Keratinocyte (primary cell): ENCODE data around the gene PRDM10. TPM values are rescaled to one million over a fixed set of nuclear protein-coding genes. Genes with fewer than 3 reads are reported as not detected.
"Not testable (repeated sequence)": the region's sequence is repeated elsewhere in the genome, so short reads cannot be mapped to it uniquely, and the experiment has no call there.

Experiments used
- DNase-seq: peaks from one replicate; pipeline ENCODE4 v3.0.0-alpha.2; 2011; ENCODE audit warnings: low read depth, missing footprints, low spot score
- FAIRE-seq: peaks from 2 replicates; lab custom pipeline; 2011; peaks lifted over from hg19 to GRCh38; lab: Jason Lieb, UNC
- H2AFZ ChIP-seq: 2 replicates; pipeline ENCODE4 v1.6.0; 2012; ENCODE audit warnings: low read length, control low read depth, inconsistent platforms; ENCODE audit not compliant: control insufficient read depth
- H3K27ac ChIP-seq: 2 replicates; pipeline ENCODE4 v1.5.1; 2011; ENCODE audit warnings: low read length; ENCODE audit not compliant: control insufficient read depth, insufficient read depth
- H3K27me3 ChIP-seq: 3 replicates; pipeline ENCODE4 v1.6.0; 2011; ENCODE audit warnings: low read length; ENCODE audit not compliant: control insufficient read depth, insufficient read depth; ENCODE audit errors: extremely low read depth
- H3K36me3 ChIP-seq, 2 experiments: 2 replicates in 1 of 2; 3 replicates in 1 of 2; pipeline ENCODE4 v1.5.1; 2011; ENCODE audit warnings: low read length in 2 of 2, mild to moderate bottlenecking in 1 of 2; ENCODE audit not compliant: control insufficient read depth in 2 of 2, insufficient read depth in 2 of 2; ENCODE audit errors: extremely low read depth in 1 of 2
- H3K4me1 ChIP-seq: 3 replicates; pipeline ENCODE4 v1.5.1; 2011; ENCODE audit warnings: low read length; ENCODE audit not compliant: control insufficient read depth, insufficient read depth; ENCODE audit errors: extremely low read depth
- H3K4me2 ChIP-seq: 3 replicates; pipeline ENCODE4 v1.6.0; 2011; ENCODE audit warnings: low read depth, low read length; ENCODE audit not compliant: control insufficient read depth, insufficient read depth; ENCODE audit errors: extremely low read depth
- H3K4me3 ChIP-seq, 3 experiments: fragments of 200-600 bp in 1 of 3; sonication (generic) in 1 of 3; 2 replicates in 2 of 3; 3 replicates in 1 of 3; pipeline ENCODE4 v1.5.1; 2011 to 2016; ENCODE audit warnings: low read length in 3 of 3, mild to moderate bottlenecking in 3 of 3, control low read depth in 2 of 3, inconsistent platforms in 1 of 3, low read depth in 1 of 3, mixed read lengths in 1 of 3, mixed run types in 1 of 3, moderate library complexity in 1 of 3; ENCODE audit not compliant: control insufficient read depth in 2 of 3, insufficient read depth in 2 of 3; ENCODE audit errors: extremely low read depth in 1 of 3
- H3K79me2 ChIP-seq: 2 replicates; pipeline ENCODE4 v1.6.0; 2012; ENCODE audit warnings: low read length; ENCODE audit not compliant: control insufficient read depth, insufficient read depth
- H3K9ac ChIP-seq: 3 replicates; pipeline ENCODE4 v1.6.0; 2011; ENCODE audit warnings: low read length; ENCODE audit not compliant: control insufficient read depth, insufficient read depth; ENCODE audit errors: extremely low read depth
- H3K9me1 ChIP-seq: 3 replicates; pipeline ENCODE4 v1.6.0; 2011; ENCODE audit warnings: low read length; ENCODE audit not compliant: control insufficient read depth, insufficient read depth; ENCODE audit errors: extremely low read depth
- H3K9me3 ChIP-seq: 2 replicates; pipeline ENCODE4 v1.5.1; 2012; ENCODE audit warnings: low read depth, low read length; ENCODE audit not compliant: control insufficient read depth
- H4K20me1 ChIP-seq: 3 replicates; pipeline ENCODE4 v1.6.0; 2011; ENCODE audit warnings: low read length; ENCODE audit not compliant: control insufficient read depth, insufficient read depth; ENCODE audit errors: extremely low read depth
- EZH2 ChIP-seq: IDR thresholded peaks from one replicate; pipeline ENCODE4 v1.6.1; 2012; ENCODE audit warnings: inconsistent platforms, mild to moderate bottlenecking, low read length, moderate library complexity
- dilution Hi-C: fragments of 300-500 bp; cut with MboI; formaldehyde crosslinking; loops from one replicate; pipeline ENCODE4 v1.7.0; 2020; ENCODE audit warnings: low sequenced_read_pairs; ENCODE audit not compliant: extremely low pct_ligation_motif_present
- polyA plus RNA-seq, 5 experiments: library from polyadenylated mRNA; depleted of rRNA in 3 of 5; stranded (reverse) in 3 of 5; stranded (forward) in 1 of 5; unstranded in 1 of 5; fragments of >200 nt; gene quantifications; 1 replicate in 1 of 5; 2 replicates in 3 of 5; 3 replicates in 1 of 5; pipeline versions ENCODE4 v1.2.1 to v1.2.3, GENCODE V29; 2011 to 2012; ENCODE audit warnings: missing spikeins in 2 of 5, low read depth in 1 of 5, low replicate concordance in 1 of 5
- TF ChIP-seq, protein P1 (sequence below), 3 experiments: IDR thresholded peaks in 1 of 3; conservative IDR thresholded peaks in 1 of 3; optimal IDR thresholded peaks in 1 of 3; 2 replicates in 2 of 3; 3 replicates in 1 of 3; pipeline versions ENCODE3 to v1.5.1; 2011; ENCODE audit warnings: low read length in 3 of 3, mild to moderate bottlenecking in 3 of 3, moderate library complexity in 2 of 3, control low read depth in 1 of 3, inconsistent platforms in 1 of 3; ENCODE audit not compliant: insufficient read depth in 2 of 3; ENCODE audit errors: extremely low read depth in 1 of 3

The PRDM10 gene
- polyA plus RNA-seq, 1 donor (not counting 4 experiments of a cell fraction or from before 2014, with no cell fraction given), result 4.7 TPM

- Histone ChIP-seq H3K4me3 (no peak overlapping the region), H3K4me1 (no peaks in the 10 kb centered on the region), H3K36me3 (peaks cover 55 to 56% of the 10 kb centered on the region in 2 experiments), H3K79me2 (no peaks in the 10 kb centered on the region), H3K9me1 (no peaks in the 10 kb centered on the region), H3K27me3 (no peaks in the 10 kb centered on the region), H3K27ac (no peak overlapping the region), H4K20me1 (no peaks in the 10 kb centered on the region), H3K9me3 (no peaks in the 10 kb centered on the region), H2AFZ (no peak overlapping the region), H3K9ac (no peak overlapping the region), H3K4me2 (no peak overlapping the region)
- FAIRE-seq (no peak), DNase-seq (no peak)
- dilution Hi-C loops, result no loop called here
- no peak for TF ChIP-seq EZH2
- TF ChIP-seq, protein P1, sequence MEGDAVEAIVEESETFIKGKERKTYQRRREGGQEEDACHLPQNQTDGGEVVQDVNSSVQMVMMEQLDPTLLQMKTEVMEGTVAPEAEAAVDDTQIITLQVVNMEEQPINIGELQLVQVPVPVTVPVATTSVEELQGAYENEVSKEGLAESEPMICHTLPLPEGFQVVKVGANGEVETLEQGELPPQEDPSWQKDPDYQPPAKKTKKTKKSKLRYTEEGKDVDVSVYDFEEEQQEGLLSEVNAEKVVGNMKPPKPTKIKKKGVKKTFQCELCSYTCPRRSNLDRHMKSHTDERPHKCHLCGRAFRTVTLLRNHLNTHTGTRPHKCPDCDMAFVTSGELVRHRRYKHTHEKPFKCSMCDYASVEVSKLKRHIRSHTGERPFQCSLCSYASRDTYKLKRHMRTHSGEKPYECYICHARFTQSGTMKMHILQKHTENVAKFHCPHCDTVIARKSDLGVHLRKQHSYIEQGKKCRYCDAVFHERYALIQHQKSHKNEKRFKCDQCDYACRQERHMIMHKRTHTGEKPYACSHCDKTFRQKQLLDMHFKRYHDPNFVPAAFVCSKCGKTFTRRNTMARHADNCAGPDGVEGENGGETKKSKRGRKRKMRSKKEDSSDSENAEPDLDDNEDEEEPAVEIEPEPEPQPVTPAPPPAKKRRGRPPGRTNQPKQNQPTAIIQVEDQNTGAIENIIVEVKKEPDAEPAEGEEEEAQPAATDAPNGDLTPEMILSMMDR (optimal IDR thresholded peaks at IDR 0.05 in 1 of 3, IDR thresholded peaks at IDR 0.05 in 1 of 3, conservative IDR thresholded peaks at IDR 0.05 in 1 of 3; ENCODE audit: extremely low read depth in 1 of 3, insufficient read depth in 2 of 3, low read length in 3 of 3), result no peak
These were observed 130.7 kb downstream of the PRDM10 start for GRCh38 chr11:129871914-129872313.

GRCh38 chr11:129868626-129869025, 134.0 kb downstream of the PRDM10 start:
- H2AFZ ChIP-seq, FAIRE-seq, H3K4me3 ChIP-seq, DNase-seq, H3K9ac ChIP-seq, H3K9me1 ChIP-seq, H3K27ac ChIP-seq, H3K27me3 ChIP-seq, H3K4me1 ChIP-seq, dilution Hi-C loops, H4K20me1 ChIP-seq, H3K9me3 ChIP-seq, H3K4me2 ChIP-seq, H3K79me2 ChIP-seq: not testable (repeated sequence)
- H3K36me3 ChIP-seq, result peaks cover 47 to 51% of the 10 kb centered on the region in 2 experiments

- H3K36me3 ChIP-seq, result peaks cover 33 to 34% of the 10 kb centered on the region in 2 experiments
- no peaks in the 10 kb centered on the region for H3K9me1 ChIP-seq
- H3K4me3 ChIP-seq, result no peak overlapping the region
- no peak overlapping the region for H3K9ac ChIP-seq
- H3K79me2 ChIP-seq, result no peaks in the 10 kb centered on the region
- H3K27ac ChIP-seq, result no peak overlapping the region
- H3K27me3 ChIP-seq, result no peaks in the 10 kb centered on the region
- H3K9me3 ChIP-seq, result no peaks in the 10 kb centered on the region
- H3K4me2 ChIP-seq, result no peak overlapping the region
- H3K4me1 ChIP-seq, result peaks cover 10% of the 10 kb centered on the region
- TF ChIP-seq, protein P1 (optimal IDR thresholded peaks at IDR 0.05 in 1 of 3, IDR thresholded peaks at IDR 0.05 in 1 of 3, conservative IDR thresholded peaks at IDR 0.05 in 1 of 3; ENCODE audit: extremely low read depth in 1 of 3, insufficient read depth in 2 of 3, low read length in 3 of 3), result no peak
- TF ChIP-seq EZH2, result no peak
- H4K20me1 ChIP-seq, result no peaks in the 10 kb centered on the region
- FAIRE-seq (no peak), DNase-seq (no peak)
- H2AFZ ChIP-seq, result no peak overlapping the region
- dilution Hi-C loops, result no loop called here
These were observed 136.3 kb downstream of the PRDM10 start for GRCh38 chr11:129866311-129866710.
